Chondrocyte (in vitro differentiated cells): ENCODE results near the gene GRM7. TPM values are rescaled to one million over a fixed set of nuclear protein-coding genes. Genes with fewer than 3 reads are reported as not detected.

ENCODE experiments used
- DNase-seq: peaks from one replicate; pipeline ENCODE4 v3.0.0; 2021; ENCODE audit warnings: mixed read lengths, low spot score
- H3K27ac Mint-ChIP-seq: one replicate; pipeline ENCODE4 v1.8.0; 2021; ENCODE audit warnings: mild to moderate bottlenecking, moderate library complexity, mixed read lengths; ENCODE audit not compliant: unreplicated experiment
- H3K27me3 Mint-ChIP-seq: 2 replicates; pipeline ENCODE4 v1.8.0; 2021; ENCODE audit warnings: low read depth, mixed read lengths
- H3K36me3 Mint-ChIP-seq: 2 replicates; pipeline ENCODE4 v1.8.0; 2021; ENCODE audit warnings: low read depth, mixed read lengths
- H3K4me1 Mint-ChIP-seq: 2 replicates; pipeline ENCODE4 v1.8.0; 2021; ENCODE audit warnings: low read depth, mild to moderate bottlenecking, mixed read lengths
- H3K4me3 Mint-ChIP-seq: one replicate; pipeline ENCODE4 v1.8.0; 2021; ENCODE audit warnings: mild to moderate bottlenecking, moderate library complexity, mixed read lengths; ENCODE audit not compliant: unreplicated experiment
- H3K9me3 Mint-ChIP-seq: 2 replicates; pipeline ENCODE4 v1.8.0; 2021; ENCODE audit warnings: low read depth, mixed read lengths
- total RNA-seq: library from RNA; stranded (reverse); gene quantifications from 3 replicates; pipeline ENCODE4 v1.2.1, GENCODE V29; 2021
- TF ChIP-seq, protein P1 (sequence below): fragments of 200-600 bp; sonication (generic); IDR thresholded peaks from 2 replicates; pipeline ENCODE4 v1.5.0; 2021; ENCODE audit warnings: antibody characterized with exemption, mild to moderate bottlenecking, moderate library complexity

GRM7 gene
- total RNA-seq, 1 donor from 2014 or later = not detected

GRCh38 chr3:7577513-7577912, 716.6 kb downstream of the GRM7 start:
- no peak overlapping the region for H3K27ac Mint-ChIP-seq
- peaks cover 12% of the 10 kb centered on the region for H3K27me3 Mint-ChIP-seq
- no peaks in the 10 kb centered on the region for H3K9me3 Mint-ChIP-seq
- H3K4me1 Mint-ChIP-seq = peaks cover 7% of the 10 kb centered on the region
- no peaks in the 10 kb centered on the region for H3K36me3 Mint-ChIP-seq
- TF ChIP-seq, protein P1, sequence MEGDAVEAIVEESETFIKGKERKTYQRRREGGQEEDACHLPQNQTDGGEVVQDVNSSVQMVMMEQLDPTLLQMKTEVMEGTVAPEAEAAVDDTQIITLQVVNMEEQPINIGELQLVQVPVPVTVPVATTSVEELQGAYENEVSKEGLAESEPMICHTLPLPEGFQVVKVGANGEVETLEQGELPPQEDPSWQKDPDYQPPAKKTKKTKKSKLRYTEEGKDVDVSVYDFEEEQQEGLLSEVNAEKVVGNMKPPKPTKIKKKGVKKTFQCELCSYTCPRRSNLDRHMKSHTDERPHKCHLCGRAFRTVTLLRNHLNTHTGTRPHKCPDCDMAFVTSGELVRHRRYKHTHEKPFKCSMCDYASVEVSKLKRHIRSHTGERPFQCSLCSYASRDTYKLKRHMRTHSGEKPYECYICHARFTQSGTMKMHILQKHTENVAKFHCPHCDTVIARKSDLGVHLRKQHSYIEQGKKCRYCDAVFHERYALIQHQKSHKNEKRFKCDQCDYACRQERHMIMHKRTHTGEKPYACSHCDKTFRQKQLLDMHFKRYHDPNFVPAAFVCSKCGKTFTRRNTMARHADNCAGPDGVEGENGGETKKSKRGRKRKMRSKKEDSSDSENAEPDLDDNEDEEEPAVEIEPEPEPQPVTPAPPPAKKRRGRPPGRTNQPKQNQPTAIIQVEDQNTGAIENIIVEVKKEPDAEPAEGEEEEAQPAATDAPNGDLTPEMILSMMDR = no peak
- no peak for DNase-seq
- no peak overlapping the region for H3K4me3 Mint-ChIP-seq

DNA sequence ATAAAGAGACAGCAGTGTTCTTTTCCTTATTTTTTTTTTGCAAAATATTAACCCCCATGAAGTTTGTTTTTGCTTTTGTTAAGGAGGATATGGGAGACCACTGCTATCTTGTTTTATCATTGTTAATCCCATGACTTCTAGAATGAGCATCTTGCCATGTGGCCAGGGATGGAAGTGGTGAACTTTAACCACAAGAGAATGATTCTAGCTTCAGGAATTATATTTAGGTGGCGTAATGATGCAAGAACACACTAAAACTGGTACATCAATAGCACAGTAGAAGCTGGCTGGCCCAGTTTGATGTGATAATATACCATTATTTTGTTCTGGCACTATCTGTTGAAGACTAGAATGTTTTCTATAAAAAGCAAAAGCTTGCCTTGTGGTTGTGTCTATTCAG, 720.9 kb downstream of the GRM7 start:
- Mint-ChIP-seq H3K27me3 (peaks cover 19% of the 10 kb centered on the region), H3K9me3 (no peaks in the 10 kb centered on the region), H3K36me3 (no peaks in the 10 kb centered on the region), H3K4me3 (no peak overlapping the region), H3K4me1 (no peaks in the 10 kb centered on the region), H3K27ac (no peak overlapping the region)
- TF ChIP-seq, protein P1 = no peak
- no peak for DNase-seq

GRCh38 chr3:7585052-7585451, 724.1 kb downstream of the GRM7 start:
- no peaks in the 10 kb centered on the region for H3K4me1 Mint-ChIP-seq
- no peak overlapping the region for H3K27ac Mint-ChIP-seq
- no peak for DNase-seq
- H3K27me3 Mint-ChIP-seq = peaks cover 21% of the 10 kb centered on the region
- no peaks in the 10 kb centered on the region for H3K9me3 Mint-ChIP-seq
- TF ChIP-seq, protein P1 = no peak
- no peaks in the 10 kb centered on the region for H3K36me3 Mint-ChIP-seq
- H3K4me3 Mint-ChIP-seq = no peak overlapping the region

DNA sequence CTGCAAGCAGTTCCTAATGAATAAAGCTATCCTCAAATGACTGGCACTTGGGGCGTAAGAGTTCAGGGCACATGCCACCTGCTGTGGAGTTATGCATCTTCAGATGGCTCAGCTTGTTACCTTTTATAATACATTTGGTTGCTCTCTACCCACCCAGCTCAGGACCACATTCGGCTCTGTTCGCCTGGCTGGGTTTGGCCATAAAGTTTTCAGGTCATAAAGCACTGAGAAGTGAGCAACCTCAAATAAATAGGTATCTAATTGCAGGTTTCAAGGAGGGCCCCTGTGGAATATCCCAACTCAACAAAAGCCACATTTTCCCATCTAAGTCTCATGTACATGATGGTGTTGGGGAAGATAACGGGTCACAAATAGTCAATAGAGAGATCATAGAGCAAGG, 727.3 kb downstream of the GRM7 start:
- TF ChIP-seq, protein P1 = no peak
- no peak overlapping the region for H3K4me3 Mint-ChIP-seq
- H3K4me1 Mint-ChIP-seq = no peaks in the 10 kb centered on the region
- H3K36me3 Mint-ChIP-seq = no peaks in the 10 kb centered on the region
- no peak for DNase-seq
- H3K9me3 Mint-ChIP-seq = peaks cover 3% of the 10 kb centered on the region
- H3K27me3 Mint-ChIP-seq = peaks cover 25% of the 10 kb centered on the region
- no peak overlapping the region for H3K27ac Mint-ChIP-seq

DNA sequence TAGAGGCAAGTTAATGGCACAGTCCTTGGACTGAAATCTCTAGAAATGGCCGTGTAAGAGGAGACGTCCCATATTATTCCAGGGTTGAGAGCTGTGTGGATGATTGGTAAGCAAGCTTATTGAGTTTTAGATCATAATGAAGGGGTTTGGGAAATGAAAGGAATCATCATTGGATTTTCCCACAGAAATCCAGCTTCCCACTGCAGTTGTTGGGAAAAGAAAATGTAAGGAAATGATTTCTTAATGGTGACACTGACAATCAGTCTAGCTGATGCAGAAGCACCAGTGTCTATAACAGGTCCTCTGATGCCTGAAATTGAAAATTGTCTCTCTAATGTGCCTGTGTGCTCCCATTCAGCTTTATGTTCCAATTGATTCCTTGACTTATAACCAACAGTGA, 728.6 kb downstream of the GRM7 start:
- Mint-ChIP-seq H3K9me3 (peaks cover 3% of the 10 kb centered on the region), H3K4me3 (no peak overlapping the region), H3K27ac (no peak overlapping the region), H3K4me1 (no peaks in the 10 kb centered on the region), H3K27me3 (peaks cover 22% of the 10 kb centered on the region), H3K36me3 (no peaks in the 10 kb centered on the region)
- no peak for DNase-seq
- TF ChIP-seq, protein P1 = no peak
